Colonic mucosa (tissue), 4 donors: ENCODE measurements around the gene SLC9A4. TPM values are rescaled to one million over a fixed set of nuclear protein-coding genes. Genes with fewer than 3 reads are reported as not detected.

Source experiments
- DNase-seq: peaks from one replicate; pipeline ENCODE4 v3.0.0-alpha.2; 2020
- H3K27ac ChIP-seq: fragments of 200-600 bp; one replicate; pipeline ENCODE4 v1.8.0; 2021
- H3K27me3 ChIP-seq: fragments of 200-600 bp; one replicate; pipeline ENCODE4 v1.8.0; 2021
- H3K36me3 ChIP-seq: fragments of 200-600 bp; one replicate; pipeline ENCODE4 v1.8.0; 2021
- H3K4me1 ChIP-seq: fragments of 200-600 bp; one replicate; pipeline ENCODE4 v1.8.0; 2021; ENCODE audit warnings: mild to moderate bottlenecking
- H3K4me3 ChIP-seq: fragments of 200-600 bp; one replicate; pipeline ENCODE4 v1.8.0; 2021
- H3K9ac ChIP-seq, 2 donors: one replicate each; pipeline ENCODE4 v1.7.0; 2013; ENCODE audit warnings: control low read depth in 2 of 2, low read depth in 2 of 2, low read length in 2 of 2
- H3K9me3 ChIP-seq: fragments of 200-600 bp; one replicate; pipeline ENCODE4 v1.8.0; 2021
- intact Hi-C: fragments of 100-400 bp; cut with DNase I; formaldehyde crosslinking; loops from one replicate; pipeline ENCODE4 v1.14.1; 2022
- total RNA-seq, 2 donors: library from RNA; stranded (reverse); fragmentation: NEBNext Ultra II Directional in 1 of 2; extraction: Animal tissue kit (Norgen Biotek cat#: 25700) in 1 of 2; gene quantifications; one replicate each; pipeline ENCODE4 v1.2.1, GENCODE V29; 2021
- TF ChIP-seq, protein P1 (sequence below): fragments of 200-600 bp; IDR thresholded peaks from one replicate; pipeline ENCODE4 v1.8.0; 2022; ENCODE audit warnings: antibody characterized with exemption, mild to moderate bottlenecking
- donor health status: healthy.
- donor health status: DM: no; HTN: no; CAD: no.
- donor health status: DM: no; HTN: no; CAD: no.

Gene SLC9A4
- total RNA-seq, 2 donors from 2014 or later = 0.15 TPM; not detected in 1

DNA sequence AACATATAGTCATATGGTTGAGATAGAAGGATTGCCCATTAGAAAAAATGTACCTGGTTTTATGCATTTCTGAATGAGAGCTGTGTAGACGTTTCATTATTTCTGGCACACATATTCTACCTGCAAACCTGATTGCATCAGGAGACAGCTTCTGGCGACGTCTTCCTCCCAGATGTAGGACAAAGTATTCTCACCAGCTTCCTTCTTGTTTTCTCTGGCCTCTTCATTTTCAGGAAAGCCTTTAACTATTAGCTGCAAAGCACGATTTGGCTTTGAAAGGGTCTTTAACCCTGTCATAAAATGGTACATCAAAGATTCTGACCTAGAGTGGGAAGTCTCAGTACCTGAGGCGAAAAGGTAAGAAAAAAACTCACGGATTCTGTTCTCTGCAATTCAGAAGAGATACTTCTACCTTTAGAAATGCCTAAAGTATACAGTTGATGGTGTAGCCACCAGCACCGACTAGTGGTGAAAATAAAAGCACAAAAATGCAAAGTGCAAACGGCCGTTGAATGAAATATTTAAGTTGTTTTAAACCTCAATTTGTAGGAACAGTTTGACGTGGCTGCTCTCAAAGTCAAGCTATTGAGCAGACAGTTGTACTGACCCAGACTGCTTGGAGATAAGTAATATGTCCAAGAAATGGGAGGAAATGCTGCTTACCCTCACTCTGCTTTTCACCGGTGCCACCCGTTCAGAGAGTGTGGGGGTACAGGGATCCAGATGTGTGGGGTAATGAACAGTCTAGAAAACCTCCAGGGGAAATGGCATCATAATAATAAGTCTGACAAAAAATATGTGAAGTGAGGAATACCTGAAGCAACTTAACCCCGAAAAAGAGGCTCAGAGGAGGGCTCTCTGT lies 29.8 kb upstream of the SLC9A4 start:
- DNase-seq = peak; percentile 34
- Histone ChIP-seq H3K27me3 (no peaks in the 10 kb centered on the region), H3K4me3 (no peak overlapping the region), H3K9me3 (no peaks in the 10 kb centered on the region), H3K4me1 (no peaks in the 10 kb centered on the region), H3K9ac (no peak overlapping the region), H3K27ac (no peak overlapping the region), H3K36me3 (no peaks in the 10 kb centered on the region)
- TF ChIP-seq, protein P1, sequence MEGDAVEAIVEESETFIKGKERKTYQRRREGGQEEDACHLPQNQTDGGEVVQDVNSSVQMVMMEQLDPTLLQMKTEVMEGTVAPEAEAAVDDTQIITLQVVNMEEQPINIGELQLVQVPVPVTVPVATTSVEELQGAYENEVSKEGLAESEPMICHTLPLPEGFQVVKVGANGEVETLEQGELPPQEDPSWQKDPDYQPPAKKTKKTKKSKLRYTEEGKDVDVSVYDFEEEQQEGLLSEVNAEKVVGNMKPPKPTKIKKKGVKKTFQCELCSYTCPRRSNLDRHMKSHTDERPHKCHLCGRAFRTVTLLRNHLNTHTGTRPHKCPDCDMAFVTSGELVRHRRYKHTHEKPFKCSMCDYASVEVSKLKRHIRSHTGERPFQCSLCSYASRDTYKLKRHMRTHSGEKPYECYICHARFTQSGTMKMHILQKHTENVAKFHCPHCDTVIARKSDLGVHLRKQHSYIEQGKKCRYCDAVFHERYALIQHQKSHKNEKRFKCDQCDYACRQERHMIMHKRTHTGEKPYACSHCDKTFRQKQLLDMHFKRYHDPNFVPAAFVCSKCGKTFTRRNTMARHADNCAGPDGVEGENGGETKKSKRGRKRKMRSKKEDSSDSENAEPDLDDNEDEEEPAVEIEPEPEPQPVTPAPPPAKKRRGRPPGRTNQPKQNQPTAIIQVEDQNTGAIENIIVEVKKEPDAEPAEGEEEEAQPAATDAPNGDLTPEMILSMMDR = peak; percentile 69
- intact Hi-C loops = no loop called here

DNA sequence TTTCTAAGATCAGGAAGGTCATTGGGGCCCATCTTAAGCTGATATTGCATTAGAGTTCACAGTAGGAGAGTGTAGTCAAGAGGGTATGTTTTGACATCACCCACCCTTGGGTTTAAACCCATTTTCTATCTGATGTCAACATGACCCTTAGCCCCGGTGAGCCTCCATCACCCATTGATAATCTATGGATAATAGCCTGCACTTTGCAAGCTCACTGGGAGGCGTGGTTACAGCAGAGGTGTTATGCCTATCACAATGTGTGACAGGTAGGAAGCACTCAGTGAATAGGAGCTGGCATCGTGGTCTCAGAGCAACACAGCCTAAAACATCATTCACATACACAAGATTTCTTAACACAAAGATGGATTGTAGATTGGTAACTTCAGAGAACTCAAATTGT lies 28.8 kb upstream of the SLC9A4 start:
- Histone ChIP-seq H3K27me3 (no peaks in the 10 kb centered on the region), H3K27ac (no peak overlapping the region), H3K9ac (no peak overlapping the region), H3K9me3 (no peaks in the 10 kb centered on the region), H3K36me3 (no peaks in the 10 kb centered on the region), H3K4me3 (no peak overlapping the region), H3K4me1 (no peaks in the 10 kb centered on the region)
- intact Hi-C loops = no loop called here
- no peak for DNase-seq
- TF ChIP-seq, protein P1 = no peak

DNA sequence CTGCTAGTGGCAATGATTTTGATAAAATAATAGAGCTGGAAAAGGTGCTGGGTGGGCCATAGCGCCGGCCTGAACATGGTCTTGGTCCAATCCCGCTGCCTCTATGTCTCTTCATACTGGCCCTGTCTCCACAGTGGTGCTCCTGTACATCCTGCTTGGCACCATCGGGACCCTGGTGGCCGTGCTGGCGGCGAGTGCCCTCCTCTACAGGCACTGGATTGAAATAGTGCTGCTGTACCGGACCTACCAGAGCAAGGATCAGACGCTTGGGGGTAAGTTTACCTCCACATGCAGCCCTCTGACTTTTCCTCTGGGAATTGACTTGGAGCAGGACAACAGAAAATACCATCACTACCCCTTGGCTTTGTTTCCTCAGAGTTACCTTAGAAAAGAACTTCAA lies 26.1 kb upstream of the SLC9A4 start:
- H3K27ac ChIP-seq = no peak overlapping the region
- intact Hi-C loops = loop anchor here (5.0 kb wide), 1 partner anchor 90 kb away; the partner anchor contains the start of gene IL18R1
- H3K9ac ChIP-seq = no peak overlapping the region
- TF ChIP-seq, protein P1 = no peak
- H3K27me3 ChIP-seq = no peaks in the 10 kb centered on the region
- no peaks in the 10 kb centered on the region for H3K9me3 ChIP-seq
- H3K4me3 ChIP-seq = no peak overlapping the region
- no peak for DNase-seq
- no peaks in the 10 kb centered on the region for H3K36me3 ChIP-seq
- no peaks in the 10 kb centered on the region for H3K4me1 ChIP-seq

DNA sequence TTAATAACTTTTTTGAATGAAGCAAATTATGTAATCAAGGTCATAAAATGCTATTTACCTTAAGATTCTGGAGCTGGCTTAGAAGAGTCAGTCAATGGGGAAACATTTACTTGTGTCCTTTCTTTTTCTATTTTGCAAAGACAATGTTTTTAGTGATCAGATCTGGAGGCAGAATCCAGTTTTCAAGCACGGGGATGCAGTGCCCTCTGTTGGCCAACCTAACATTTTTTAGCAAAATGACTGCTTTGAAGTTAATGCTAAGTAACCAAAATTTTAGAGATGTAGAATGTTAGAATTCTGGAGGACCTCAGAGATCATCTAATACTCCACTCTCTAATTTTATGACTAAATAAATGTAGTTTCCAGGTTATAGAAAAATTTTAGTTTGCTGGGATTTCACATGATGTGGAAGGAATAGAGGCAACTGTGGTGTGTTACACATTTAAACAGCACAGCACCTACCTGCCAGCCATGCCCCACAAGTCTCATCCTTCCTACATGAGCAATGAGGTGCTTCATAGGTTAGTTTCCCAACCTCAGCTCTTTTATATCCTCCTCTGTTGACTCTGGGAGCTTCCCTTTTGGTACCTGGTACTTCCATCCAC lies 23.6 kb upstream of the SLC9A4 start:
- no peaks in the 10 kb centered on the region for H3K36me3 ChIP-seq
- H3K9ac ChIP-seq = no peak overlapping the region
- intact Hi-C loops = loop anchor here (5.0 kb wide), 1 partner anchor 92 kb away; the partner anchor contains the start of gene IL18R1
- DNase-seq = peak; percentile 34
- no peak overlapping the region for H3K27ac ChIP-seq
- no peaks in the 10 kb centered on the region for H3K27me3 ChIP-seq
- no peaks in the 10 kb centered on the region for H3K9me3 ChIP-seq
- no peaks in the 10 kb centered on the region for H3K4me1 ChIP-seq
- no peak overlapping the region for H3K4me3 ChIP-seq
- TF ChIP-seq, protein P1 = peak; percentile 45

DNA sequence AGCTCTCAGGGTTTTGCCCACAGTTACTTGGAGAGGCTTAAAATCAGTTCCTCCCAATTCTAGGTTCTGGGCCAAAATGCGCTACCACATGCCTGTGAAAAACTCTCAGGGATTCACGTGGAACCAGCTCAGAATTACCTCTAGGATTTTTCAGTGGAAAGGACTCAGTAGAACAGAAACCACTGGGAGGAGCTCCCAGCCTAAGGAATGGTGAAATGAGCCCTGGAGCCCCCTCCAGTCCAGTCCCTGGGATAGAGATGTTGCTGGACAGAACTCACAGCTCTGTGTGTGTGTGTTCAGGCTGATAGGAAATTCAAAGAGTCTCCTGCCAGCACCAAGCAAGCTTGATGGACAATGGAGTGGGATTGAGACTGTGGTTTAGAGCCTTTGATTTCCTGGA lies 21.1 kb upstream of the SLC9A4 start:
- no peak overlapping the region for H3K27ac ChIP-seq
- TF ChIP-seq, protein P1 = no peak
- intact Hi-C loops = loop anchor here (10.0 kb wide), 1 partner anchor 427 kb away; no protein-coding TSS in a partner anchor
- H3K4me3 ChIP-seq = no peak overlapping the region
- no peaks in the 10 kb centered on the region for H3K27me3 ChIP-seq
- no peaks in the 10 kb centered on the region for H3K9me3 ChIP-seq
- DNase-seq = no peak
- no peaks in the 10 kb centered on the region for H3K4me1 ChIP-seq
- H3K36me3 ChIP-seq = no peaks in the 10 kb centered on the region
- no peak overlapping the region for H3K9ac ChIP-seq
